ENCODE results near the gene KIF17. TPM values are rescaled to one million over a fixed set of nuclear protein-coding genes. Genes with fewer than 3 reads are reported as not detected.

KIF17 gene
- total RNA-seq, 1 experiment from 2014 or later, result 2.4 TPM

- peaks cover 5% of the 10 kb centered on the region; the same call in 1 of the 2 replicates for H3K79me2 ChIP-seq (ENCODE audit: insufficient read depth, low read length)
- no peak overlapping the region for H3K9ac ChIP-seq (ENCODE audit: low read length)
- intact Hi-C loops (cut with micrococcal nuclease), result no loop called here
- H3K4me1 ChIP-seq (ENCODE audit: control insufficient read depth in 1 of 2, insufficient read depth in 2 of 2, low read length in 2 of 2), result peaks cover 17 to 65% of the 10 kb centered on the region in 2 experiments
- POLR2A ChIA-PET, result no interaction called here
- no peaks in the 10 kb centered on the region for H3K36me3 ChIP-seq (ENCODE audit: control insufficient read depth in 1 of 2, insufficient read depth in 2 of 2, low read length in 2 of 2)
- H4K20me1 ChIP-seq (ENCODE audit: insufficient read depth), result no peaks in the 10 kb centered on the region
- no peak overlapping the region for H3K4me2 ChIP-seq (ENCODE audit: low read length)
- no peaks in the 10 kb centered on the region for H3K27me3 ChIP-seq (ENCODE audit: insufficient read depth, low read length)
- CTCF ChIA-PET, result interaction anchor here (1.7 kb wide), 1 partner anchor 33 kb away, joined by 7 read pairs; no protein-coding TSS in a partner anchor
- DNase-seq (ENCODE audit: low read depth, low spot score), result no peak
- no peak overlapping the region for H2AFZ ChIP-seq (ENCODE audit: low read depth, low read length, poor library complexity, severe bottlenecking)
- no peaks in the 10 kb centered on the region for H3K9me2 ChIP-seq (ENCODE audit: insufficient read depth)
- no TSS peak for BruUV-seq (replicated peaks)
- ATAC-seq, result no peak
- no peaks in the 10 kb centered on the region for H3K9me3 ChIP-seq (ENCODE audit: control insufficient read depth in 1 of 2, insufficient read depth in 1 of 2, low read depth in 1 of 2, low read length in 2 of 2)
- TF ChIP-seq CTCF (IDR thresholded peaks at IDR 0.05 in 2 of 3, conservative IDR thresholded peaks at IDR 0.05 in 1 of 3; ENCODE audit: borderline replicate concordance in 1 of 3, insufficient read depth in 1 of 3, low read depth in 2 of 3, low read length in 2 of 3), result no peak
- no peak for TF ChIP-seq JUND (IDR thresholded peaks at IDR 0.05)
- no peak for TF ChIP-seq ELF1 (IDR thresholded peaks at IDR 0.05; ENCODE audit: borderline replicate concordance, low read depth)
- TF ChIP-seq ZFX (IDR thresholded peaks at IDR 0.05), result no peak
- TF ChIP-seq CBX3 (IDR thresholded peaks at IDR 0.05; ENCODE audit: low read depth), result no peak
- TF ChIP-seq SIN3A (IDR thresholded peaks at IDR 0.05; ENCODE audit: low read depth), result no peak
- TF ChIP-seq YY1 (IDR thresholded peaks at IDR 0.05; ENCODE audit: extremely low read depth, insufficient replicate concordance, low read depth, low read length), result no peak
- no peak for TF ChIP-seq FOSL1 (IDR thresholded peaks at IDR 0.05; ENCODE audit: low read depth)
- TF ChIP-seq EGR1 (IDR thresholded peaks at IDR 0.05; ENCODE audit: low read depth), result no peak
- TF ChIP-seq TCF7L2 (IDR thresholded peaks at IDR 0.05; ENCODE audit: borderline replicate concordance, extremely low read depth, insufficient read depth, insufficient read length), result no peak
- no peak for TF ChIP-seq EZH2phosphoT487 (IDR thresholded peaks at IDR 0.05; ENCODE audit: borderline replicate concordance)
- TF ChIP-seq POLR2A (IDR thresholded peaks at IDR 0.05; ENCODE audit: borderline replicate concordance, extremely low read depth, insufficient read depth, insufficient read length), result no peak
- TF ChIP-seq SRF (IDR thresholded peaks at IDR 0.05; ENCODE audit: low read depth), result no peak
- TF ChIP-seq ZNF274 (IDR thresholded peaks at IDR 0.05; ENCODE audit: low read depth, low read length), result no peak
- TF ChIP-seq POLR2AphosphoS5 (IDR thresholded peaks at IDR 0.05; ENCODE audit: low read depth, low read length), result no peak
- TF ChIP-seq EZH2 (IDR thresholded peaks at IDR 0.05), result no peak
- RAD21 ChIA-PET (ENCODE audit: low non-redundant PET in 1 of 2, low total read pairs in 2 of 2, uncharacterized antibody in 2 of 2, unreplicated experiment in 2 of 2), result interaction anchor here in 1 of 2 experiments (1.6 kb wide), 1 partner anchor 33 kb away, joined by 3 read pairs; no protein-coding TSS in a partner anchor
- no peak overlapping the region for H3K27ac ChIP-seq (ENCODE audit: low read depth, low read length)
- no peak overlapping the region for H3K4me3 ChIP-seq (replicated peaks in 1 of 2; ENCODE audit: low read depth in 1 of 2, low read length in 2 of 2)
Measured at GRCh38 chr1:20729155-20729931, 11.5 kb upstream of the KIF17 start.

Measured in HCT116 (cell line).